ENCODE data around the gene SSH3. TPM values are rescaled to one million over a fixed set of nuclear protein-coding genes. Genes with fewer than 3 reads are reported as not detected.

SSH3 gene, protein sequence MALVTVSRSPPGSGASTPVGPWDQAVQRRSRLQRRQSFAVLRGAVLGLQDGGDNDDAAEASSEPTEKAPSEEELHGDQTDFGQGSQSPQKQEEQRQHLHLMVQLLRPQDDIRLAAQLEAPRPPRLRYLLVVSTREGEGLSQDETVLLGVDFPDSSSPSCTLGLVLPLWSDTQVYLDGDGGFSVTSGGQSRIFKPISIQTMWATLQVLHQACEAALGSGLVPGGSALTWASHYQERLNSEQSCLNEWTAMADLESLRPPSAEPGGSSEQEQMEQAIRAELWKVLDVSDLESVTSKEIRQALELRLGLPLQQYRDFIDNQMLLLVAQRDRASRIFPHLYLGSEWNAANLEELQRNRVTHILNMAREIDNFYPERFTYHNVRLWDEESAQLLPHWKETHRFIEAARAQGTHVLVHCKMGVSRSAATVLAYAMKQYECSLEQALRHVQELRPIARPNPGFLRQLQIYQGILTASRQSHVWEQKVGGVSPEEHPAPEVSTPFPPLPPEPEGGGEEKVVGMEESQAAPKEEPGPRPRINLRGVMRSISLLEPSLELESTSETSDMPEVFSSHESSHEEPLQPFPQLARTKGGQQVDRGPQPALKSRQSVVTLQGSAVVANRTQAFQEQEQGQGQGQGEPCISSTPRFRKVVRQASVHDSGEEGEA
- 7.8 and 10.2 TPM in 2 replicates for total RNA-seq

DNA sequence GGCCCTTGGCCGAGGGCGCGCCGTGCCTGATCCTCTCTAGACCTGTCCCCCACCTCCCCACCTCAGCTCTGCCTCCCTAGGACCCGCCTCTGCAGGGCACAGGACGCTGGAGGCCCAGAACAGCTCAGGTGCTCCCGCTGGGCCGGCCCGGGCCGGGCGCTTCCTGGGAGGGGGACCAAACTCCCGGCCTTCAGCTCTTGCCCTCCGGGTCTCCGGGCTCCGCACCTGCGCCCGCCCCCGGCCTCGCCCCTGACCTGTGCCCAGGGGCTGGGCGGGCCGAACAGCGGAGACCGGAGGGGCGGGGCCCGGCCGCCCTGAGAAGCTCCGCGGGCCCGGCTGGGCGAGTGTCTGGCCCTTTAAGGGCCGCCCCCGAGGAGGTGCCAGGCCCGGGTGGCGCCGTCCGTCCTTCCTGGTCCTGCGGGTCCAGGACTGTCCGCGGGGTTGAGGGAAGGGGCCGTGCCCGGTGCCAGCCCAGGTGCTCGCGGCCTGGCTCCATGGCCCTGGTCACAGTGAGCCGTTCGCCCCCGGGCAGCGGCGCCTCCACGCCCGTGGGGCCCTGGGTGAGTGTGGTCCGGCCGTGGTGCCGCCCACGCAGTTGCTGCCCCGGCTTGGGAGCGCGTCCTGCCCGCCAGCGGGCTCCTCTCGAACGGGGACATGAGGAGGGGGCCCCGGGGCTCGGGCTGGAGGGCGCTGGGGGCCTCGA, at the start of gene SSH3:
Gene SSH3, plus strand, starts transcription at position 399 of the 703 bp plus-strand sequence. Its CDS starts 96 bp downstream, at position 495.

DNA sequence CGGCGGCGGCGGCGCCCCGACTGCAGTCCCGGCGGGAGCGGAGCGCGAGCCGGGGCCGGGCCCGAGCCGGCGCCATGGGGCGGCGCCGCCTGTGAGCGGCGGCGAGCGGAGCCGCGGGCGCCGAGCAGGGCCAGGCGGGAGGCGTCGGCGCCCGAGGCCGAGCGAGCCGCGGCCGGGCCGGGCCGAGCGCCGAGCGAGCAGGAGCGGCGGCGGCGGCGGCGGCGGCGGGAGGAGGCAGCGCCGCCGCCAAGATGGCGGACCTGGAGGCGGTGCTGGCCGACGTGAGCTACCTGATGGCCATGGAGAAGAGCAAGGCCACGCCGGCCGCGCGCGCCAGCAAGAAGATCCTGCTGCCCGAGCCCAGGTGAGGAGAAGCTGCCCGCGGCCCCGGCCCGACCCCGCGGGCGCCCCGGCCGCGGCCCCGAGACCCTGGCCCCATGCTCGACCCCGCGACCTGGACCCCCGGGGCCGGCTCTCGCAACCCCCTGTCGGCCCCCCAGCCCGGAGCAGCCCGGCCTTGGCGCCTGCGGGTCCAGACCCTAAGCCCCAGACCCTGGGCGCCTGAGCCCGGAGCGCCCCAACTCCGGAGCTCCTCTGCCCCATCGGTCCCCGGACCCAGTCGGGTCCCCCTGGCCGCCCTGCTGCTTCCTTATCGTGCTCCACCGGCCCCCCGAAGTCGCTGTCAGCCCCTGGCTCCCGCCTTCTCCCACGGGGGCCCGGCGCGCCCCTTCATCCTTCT, 36.7 kb upstream of the SSH3 start, which contains the start of gene GRK2:
Gene GRK2, plus strand, starts transcription at position 25 of the 739 bp plus-strand sequence. Its CDS starts 227 bp downstream, at position 252.

DNA sequence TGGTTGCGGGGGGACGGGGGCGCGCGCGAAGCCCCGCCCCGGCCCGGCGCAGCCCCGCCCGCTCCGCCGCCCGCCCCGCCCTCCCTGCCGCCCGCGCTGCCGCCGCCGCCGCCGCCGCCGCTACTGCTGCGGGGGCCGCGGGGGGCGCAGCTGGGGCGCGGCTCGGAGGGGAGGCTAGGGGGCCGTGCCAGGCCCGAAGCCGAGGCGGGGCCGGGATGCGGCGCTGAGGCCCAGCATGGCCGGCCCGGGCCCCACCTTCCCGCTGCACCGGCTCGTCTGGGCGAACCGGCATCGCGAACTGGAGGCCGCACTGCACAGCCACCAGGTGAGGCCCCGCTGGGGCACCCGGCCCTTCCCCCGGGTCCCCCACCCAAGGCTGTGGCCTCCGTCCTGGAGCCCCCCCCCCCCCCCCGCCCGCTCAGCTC, 14.1 kb upstream of the SSH3 start, which contains the start of gene ANKRD13D:
Gene ANKRD13D, plus strand, starts transcription at position 78 of the 425 bp plus-strand sequence. Its CDS starts 158 bp downstream, at position 236.

DNA sequence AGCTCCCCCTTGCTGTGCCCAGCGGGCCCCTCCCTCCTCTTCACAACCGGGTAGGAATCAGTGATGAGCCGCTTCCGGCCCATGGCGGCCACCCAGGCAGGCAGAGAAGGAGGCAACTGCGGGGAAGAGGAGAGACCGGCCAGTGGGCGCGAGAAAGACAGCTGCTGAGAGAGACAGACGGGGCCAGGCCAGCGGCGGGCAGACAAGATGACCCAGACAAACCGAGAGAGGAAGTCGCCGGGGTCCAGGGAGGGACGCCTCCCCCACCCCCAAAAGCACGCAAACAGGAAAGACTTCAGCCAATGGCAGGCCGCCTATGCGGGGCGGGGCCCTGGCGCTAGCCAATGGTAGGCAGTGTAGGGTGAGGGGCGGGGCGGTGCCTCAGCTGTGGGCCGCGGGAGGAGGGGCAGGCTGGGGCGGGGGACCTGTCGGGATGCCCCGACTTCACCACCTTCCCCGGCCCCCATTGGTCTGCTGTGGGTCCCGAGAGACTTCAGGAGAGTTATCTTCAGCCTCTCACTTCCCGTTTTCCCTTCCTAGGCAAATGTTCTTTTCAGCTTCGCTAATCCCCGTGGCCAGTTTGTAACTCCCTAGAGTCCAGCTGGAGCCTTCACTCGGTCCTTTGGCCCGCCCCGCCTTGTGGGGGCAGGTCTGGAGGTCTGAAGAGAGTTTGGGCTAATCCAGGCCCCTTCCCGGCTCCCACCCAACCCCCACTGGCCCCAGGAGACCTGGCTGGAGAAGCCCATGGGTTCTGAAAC, 50.2 kb downstream of the SSH3 start, which contains the start of gene POLD4:
Gene POLD4, minus strand, starts transcription at position 230 of the 758 bp plus-strand sequence. Its CDS starts 147 bp downstream, at position 83.

Other genes starting within 250 kb of the SSH3 start
- gene RHOD, start 246.7 kb upstream of the SSH3 start, total RNA-seq = 15.3 and 17.4 TPM in 2 replicates
- gene KDM2A, start 184.3 kb upstream of the SSH3 start, total RNA-seq = 34.0 and 40.5 TPM in 2 replicates
- 22.9 and 26.1 TPM in 2 replicates for gene GRK2, start 37.1 kb upstream of the SSH3 start, total RNA-seq
- gene ANKRD13D, start 14.2 kb upstream of the SSH3 start, total RNA-seq = 18.6 and 25.5 TPM in 2 replicates
- gene POLD4, start 50.0 kb downstream of the SSH3 start, total RNA-seq = 22.0 and 30.9 TPM in 2 replicates
- gene CLCF1, start 70.1 kb downstream of the SSH3 start, total RNA-seq = 2.0 and 2.4 TPM in 2 replicates
- 4.3 and 4.8 TPM in 2 replicates for gene RAD9A, start 88.5 kb downstream of the SSH3 start, total RNA-seq
- 233 and 254 TPM in 2 replicates for gene PPP1CA, start 98.3 kb downstream of the SSH3 start, total RNA-seq
- 0.09 and 0.22 TPM in 2 replicates for gene TBC1D10C, start 100.6 kb downstream of the SSH3 start, total RNA-seq
- 0.09 and 0.22 TPM in 2 replicates for gene CARNS1, start 112.1 kb downstream of the SSH3 start, total RNA-seq
- gene RPS6KB2, start 125.0 kb downstream of the SSH3 start, total RNA-seq = 25.0 and 26.3 TPM in 2 replicates
- 0.11 and 0.43 TPM in 2 replicates for gene PTPRCAP, start 134.2 kb downstream of the SSH3 start, total RNA-seq
- gene CORO1B, start 139.9 kb downstream of the SSH3 start, total RNA-seq = 122 and 145 TPM in 2 replicates
- not detected in 2 replicates for gene GPR152, start 149.2 kb downstream of the SSH3 start, total RNA-seq
- gene CABP4, start 151.8 kb downstream of the SSH3 start, total RNA-seq = 1.5 and 2.0 TPM in 2 replicates
- 21.1 and 21.8 TPM in 2 replicates for gene TMEM134, start 165.7 kb downstream of the SSH3 start, total RNA-seq
- gene AIP, start 179.5 kb downstream of the SSH3 start, total RNA-seq = 101 TPM in 2 replicates
- 2.8 and 3.1 TPM in 2 replicates for gene PITPNM1, start 201.8 kb downstream of the SSH3 start, total RNA-seq
- gene CDK2AP2, start 204.6 kb downstream of the SSH3 start, total RNA-seq = 10.3 and 23.1 TPM in 2 replicates
- gene CABP2, start 219.9 kb downstream of the SSH3 start, total RNA-seq = not detected in 2 replicates